OCI-LY7 (cell line): ENCODE results near the gene BUD23. TPM values are rescaled to one million over a fixed set of nuclear protein-coding genes. Genes with fewer than 3 reads are reported as not detected.
"Not testable (repeated sequence)": the region's sequence is repeated elsewhere in the genome, so short reads cannot be mapped to it uniquely, and the experiment has no call there.

ENCODE experiments used
- BruUV-seq: library from RNA; stranded (reverse); fragments of 400-500 nt; replicated peaks from 2 replicates; lab custom pipeline; 2021; lab: Mats Ljungman, UMichigan
- CTCF ChIA-PET: fragments of 300-600 bp; sonication (Branson Sonifier 250); formaldehyde crosslinking; loops from one replicate; lab custom pipeline; 2022; ENCODE audit warnings: antibody characterized with exemption; ENCODE audit not compliant: unreplicated experiment; lab: Charles Lee
- POLR2A ChIA-PET: fragments of 300-600 bp; sonication (Branson Sonifier 250); formaldehyde crosslinking; loops from one replicate; lab custom pipeline; 2022; ENCODE audit warnings: antibody characterized with exemption; lab: Charles Lee
- DNase-seq: peaks from one replicate; pipeline ENCODE4 v3.0.0-alpha.2; 2015; ENCODE audit warnings: low spot score
- H2AFZ ChIP-seq: fragments of 200-600 bp; sonication (generic), shearing (Covaris generic); 2 replicates; pipeline ENCODE4 v1.6.1; 2014; ENCODE audit warnings: mild to moderate bottlenecking, antibody characterized with exemption, low read length, moderate library complexity
- H3K27ac ChIP-seq: fragments of 200-600 bp; sonication (generic); 2 replicates; pipeline ENCODE4 v1.5.1; 2014; ENCODE audit warnings: mixed run types, low read depth, mild to moderate bottlenecking, moderate library complexity, low read length, inconsistent platforms; ENCODE audit not compliant: poor library complexity, severe bottlenecking
- H3K36me3 ChIP-seq: fragments of 200-600 bp; sonication (generic); 2 replicates; pipeline ENCODE4 v1.6.1; 2014; ENCODE audit warnings: mild to moderate bottlenecking, antibody characterized with exemption, low read length, moderate library complexity, mixed read lengths; ENCODE audit not compliant: insufficient read depth
- H3K4me1 ChIP-seq: fragments of 200-600 bp; sonication (generic); 2 replicates; pipeline ENCODE4 v1.5.1; 2014; ENCODE audit warnings: mild to moderate bottlenecking, low read length; ENCODE audit not compliant: insufficient read depth, poor library complexity, severe bottlenecking
- H3K4me2 ChIP-seq: fragments of 200-600 bp; sonication (generic); 2 replicates; pipeline ENCODE4 v1.6.1; 2014; ENCODE audit warnings: mild to moderate bottlenecking, low read length
- H3K4me3 ChIP-seq: fragments of 200-600 bp; sonication (generic); 2 replicates; pipeline ENCODE4 v1.5.1; 2014; ENCODE audit warnings: mild to moderate bottlenecking, low read depth, low read length; ENCODE audit not compliant: poor library complexity, severe bottlenecking
- H3K79me2 ChIP-seq: fragments of 200-600 bp; sonication (generic); 2 replicates; pipeline ENCODE4 v1.6.1; 2016; ENCODE audit warnings: low read depth, mild to moderate bottlenecking, low read length, moderate library complexity, mixed read lengths; ENCODE audit not compliant: insufficient read depth
- H3K9me2 ChIP-seq: fragments of 200-600 bp; sonication (generic); 2 replicates; pipeline ENCODE4 v1.6.1; 2016; ENCODE audit warnings: mild to moderate bottlenecking, low read length, mixed read lengths; ENCODE audit not compliant: insufficient read depth
- H3K9me3 ChIP-seq: fragments of 200-600 bp; sonication (generic); 2 replicates; pipeline ENCODE4 v1.6.1; 2014; ENCODE audit warnings: mild to moderate bottlenecking, mixed run types, low read length, mixed read lengths
- H4K20me1 ChIP-seq: fragments of 200-600 bp; sonication (generic); 2 replicates; pipeline ENCODE4 v1.6.1; 2014; ENCODE audit warnings: mild to moderate bottlenecking, antibody characterized with exemption, low read length, moderate library complexity, mixed read lengths; ENCODE audit not compliant: insufficient read depth
- EZH2phosphoT487 ChIP-seq: fragments of 200-600 bp; sonication (generic); IDR thresholded peaks from 2 replicates; pipeline ENCODE4 v1.6.1; 2018; ENCODE audit warnings: low read depth, borderline replicate concordance, mild to moderate bottlenecking, mixed run types, antibody characterized with exemption, low read length, moderate library complexity, mixed read lengths
- intact Hi-C: fragments of 100-400 bp; cut with micrococcal nuclease; formaldehyde crosslinking; loops from one replicate; pipeline ENCODE4 v1.10.0; 2022; ENCODE audit not compliant: unreplicated experiment
- total RNA-seq, 2 experiments: library from RNA; depleted of rRNA in 1 of 2; stranded (reverse); fragments of >200 nt in 1 of 2; shearing (Covaris generic) in 1 of 2; gene quantifications; 2 replicates each; pipeline ENCODE4 v1.2.3, GENCODE V29; 2014 to 2022
- TF ChIP-seq, protein P1 (sequence below): fragments of 200-600 bp; sonication (generic); conservative IDR thresholded peaks from 2 replicates; pipeline ENCODE4 v1.5.1; 2014; ENCODE audit warnings: mild to moderate bottlenecking, antibody characterized with exemption, low read length, moderate library complexity, mixed read lengths

Gene BUD23
- total RNA-seq, 2 experiments from 2014 or later, result 58.1 to 91.1 TPM

DNA sequence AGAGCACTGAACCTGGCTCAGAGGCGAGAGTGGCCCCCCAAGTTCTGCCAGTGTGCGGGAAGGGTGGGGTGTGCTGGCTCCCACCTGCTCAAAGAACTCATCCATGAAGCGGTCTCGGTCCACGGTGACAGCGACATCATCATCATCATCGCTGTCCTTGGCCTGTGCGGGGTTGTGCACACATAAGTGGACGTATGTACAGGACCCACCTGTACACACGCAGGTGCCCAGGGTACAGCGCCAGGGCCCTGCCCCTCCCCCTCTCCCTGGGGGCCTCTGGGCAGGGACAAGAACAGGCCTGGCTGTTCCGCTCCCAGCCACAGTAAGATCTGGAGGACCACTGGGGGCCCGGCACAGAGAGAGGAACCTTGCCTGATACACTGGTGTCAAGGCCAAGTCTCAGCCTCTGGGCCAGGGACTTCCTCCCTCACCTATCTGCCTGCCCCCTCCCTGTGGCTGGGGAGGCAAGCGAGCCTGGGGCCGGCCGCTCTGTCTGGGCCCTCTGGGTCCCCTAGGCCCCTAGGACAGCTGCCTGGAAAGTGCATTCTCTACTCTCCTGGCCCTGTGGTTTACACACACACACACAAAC is 25.7 kb downstream of the BUD23 start:
- Histone ChIP-seq H3K36me3 (no peaks in the 10 kb centered on the region), H2AFZ (no peak overlapping the region), H3K9me3 (no peaks in the 10 kb centered on the region), H3K4me1 (no peaks in the 10 kb centered on the region), H3K27ac (no peak overlapping the region), H4K20me1 (no peaks in the 10 kb centered on the region), H3K4me2 (no peak overlapping the region), H3K79me2 (no peaks in the 10 kb centered on the region), H3K9me2 (no peaks in the 10 kb centered on the region), H3K4me3 (no peak overlapping the region)
- BruUV-seq, result no TSS peak
- intact Hi-C loops, result no loop called here
- POLR2A ChIA-PET, result interaction anchor here (0.7 kb wide), 1 partner anchor 235 kb away, joined by 3 read pairs; no protein-coding TSS in a partner anchor
- CTCF ChIA-PET, result interaction anchor here (0.6 kb wide), 1 partner anchor 18 kb away, joined by 4 read pairs; no protein-coding TSS in a partner anchor
- TF ChIP-seq, protein P1, sequence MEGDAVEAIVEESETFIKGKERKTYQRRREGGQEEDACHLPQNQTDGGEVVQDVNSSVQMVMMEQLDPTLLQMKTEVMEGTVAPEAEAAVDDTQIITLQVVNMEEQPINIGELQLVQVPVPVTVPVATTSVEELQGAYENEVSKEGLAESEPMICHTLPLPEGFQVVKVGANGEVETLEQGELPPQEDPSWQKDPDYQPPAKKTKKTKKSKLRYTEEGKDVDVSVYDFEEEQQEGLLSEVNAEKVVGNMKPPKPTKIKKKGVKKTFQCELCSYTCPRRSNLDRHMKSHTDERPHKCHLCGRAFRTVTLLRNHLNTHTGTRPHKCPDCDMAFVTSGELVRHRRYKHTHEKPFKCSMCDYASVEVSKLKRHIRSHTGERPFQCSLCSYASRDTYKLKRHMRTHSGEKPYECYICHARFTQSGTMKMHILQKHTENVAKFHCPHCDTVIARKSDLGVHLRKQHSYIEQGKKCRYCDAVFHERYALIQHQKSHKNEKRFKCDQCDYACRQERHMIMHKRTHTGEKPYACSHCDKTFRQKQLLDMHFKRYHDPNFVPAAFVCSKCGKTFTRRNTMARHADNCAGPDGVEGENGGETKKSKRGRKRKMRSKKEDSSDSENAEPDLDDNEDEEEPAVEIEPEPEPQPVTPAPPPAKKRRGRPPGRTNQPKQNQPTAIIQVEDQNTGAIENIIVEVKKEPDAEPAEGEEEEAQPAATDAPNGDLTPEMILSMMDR, result no peak
- no peak for TF ChIP-seq EZH2phosphoT487
- DNase-seq, result no peak

DNA sequence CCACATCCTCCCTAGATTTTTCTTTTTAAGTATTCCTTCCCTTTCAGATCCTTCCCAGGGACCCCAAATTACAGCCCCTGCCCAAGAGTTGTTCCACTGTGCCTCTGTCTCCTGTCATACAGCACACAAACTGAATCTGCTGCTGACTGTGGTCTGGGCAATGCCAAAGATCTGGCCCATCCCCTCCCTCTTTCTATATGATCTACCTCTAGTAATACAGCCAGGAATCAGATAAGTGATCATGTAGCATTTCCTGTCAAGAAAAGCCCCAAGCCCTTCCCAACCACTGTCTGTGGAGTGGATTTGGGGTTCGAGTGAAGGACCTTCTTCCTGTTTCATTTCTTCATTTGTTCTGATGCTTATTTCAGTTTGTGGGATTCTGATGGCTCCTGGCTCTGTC is 29.4 kb downstream of the BUD23 start:
- Histone ChIP-seq H3K4me2 (no peak overlapping the region), H3K9me3 (no peaks in the 10 kb centered on the region), H3K36me3 (no peaks in the 10 kb centered on the region), H3K4me1 (peaks cover 14% of the 10 kb centered on the region), H3K4me3 (no peak overlapping the region), H3K27ac (no peak overlapping the region), H3K9me2 (no peaks in the 10 kb centered on the region), H3K79me2 (no peaks in the 10 kb centered on the region), H2AFZ (no peak overlapping the region), H4K20me1 (no peaks in the 10 kb centered on the region)
- no peak for TF ChIP-seq EZH2phosphoT487
- TF ChIP-seq, protein P1, result no peak
- intact Hi-C loops, result no loop called here
- DNase-seq, result no peak
- CTCF ChIA-PET, result no interaction called here
- BruUV-seq, result no TSS peak
- POLR2A ChIA-PET, result interaction anchor here (0.6 kb wide), 1 partner anchor 28 kb away, joined by 3 read pairs; no protein-coding TSS in a partner anchor

DNA sequence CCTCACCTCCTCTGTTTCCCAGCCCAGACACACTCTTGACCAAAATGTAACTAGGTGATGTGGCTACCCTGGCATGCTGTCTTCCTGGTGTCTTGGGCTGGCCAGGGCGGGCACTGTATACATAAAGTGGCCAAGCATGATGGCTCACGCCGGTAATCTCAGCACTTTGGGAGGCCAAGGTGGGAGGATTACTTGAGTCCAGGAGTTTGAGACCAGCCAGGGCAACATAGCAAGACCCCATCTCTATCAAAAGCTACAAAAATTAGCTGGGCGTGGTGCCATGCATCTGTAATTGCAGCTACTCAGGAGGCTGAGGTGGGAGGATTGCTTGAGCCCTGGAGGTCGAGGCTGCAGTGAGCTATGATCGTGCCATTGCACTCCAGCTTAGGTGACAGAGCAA is 29.9 kb downstream of the BUD23 start:
- peaks cover 20% of the 10 kb centered on the region for H3K4me1 ChIP-seq

More for the DNA sequence above, 29.9 kb downstream of the BUD23 start:
- DNase-seq, H3K9me3 ChIP-seq, H3K27ac ChIP-seq, H3K9me2 ChIP-seq, H3K4me3 ChIP-seq, H3K79me2 ChIP-seq, CTCF ChIA-PET, BruUV-seq, H3K4me2 ChIP-seq, H2AFZ ChIP-seq, intact Hi-C loops, H4K20me1 ChIP-seq, H3K36me3 ChIP-seq: not testable (repeated sequence)
- POLR2A ChIA-PET, result interaction anchor here (0.6 to 0.7 kb wide), 3 partner anchors 19 to 248 kb away, joined by 3 read pairs; no protein-coding TSS in a partner anchor
